EH (cell line): ENCODE data around the gene KRTAP5-2.

Experiments used
- DNase-seq: peaks from one replicate; pipeline ENCODE4 v3.0.0-alpha.2; 2015; ENCODE audit warnings: low read depth

Gene KRTAP5-2

DNA sequence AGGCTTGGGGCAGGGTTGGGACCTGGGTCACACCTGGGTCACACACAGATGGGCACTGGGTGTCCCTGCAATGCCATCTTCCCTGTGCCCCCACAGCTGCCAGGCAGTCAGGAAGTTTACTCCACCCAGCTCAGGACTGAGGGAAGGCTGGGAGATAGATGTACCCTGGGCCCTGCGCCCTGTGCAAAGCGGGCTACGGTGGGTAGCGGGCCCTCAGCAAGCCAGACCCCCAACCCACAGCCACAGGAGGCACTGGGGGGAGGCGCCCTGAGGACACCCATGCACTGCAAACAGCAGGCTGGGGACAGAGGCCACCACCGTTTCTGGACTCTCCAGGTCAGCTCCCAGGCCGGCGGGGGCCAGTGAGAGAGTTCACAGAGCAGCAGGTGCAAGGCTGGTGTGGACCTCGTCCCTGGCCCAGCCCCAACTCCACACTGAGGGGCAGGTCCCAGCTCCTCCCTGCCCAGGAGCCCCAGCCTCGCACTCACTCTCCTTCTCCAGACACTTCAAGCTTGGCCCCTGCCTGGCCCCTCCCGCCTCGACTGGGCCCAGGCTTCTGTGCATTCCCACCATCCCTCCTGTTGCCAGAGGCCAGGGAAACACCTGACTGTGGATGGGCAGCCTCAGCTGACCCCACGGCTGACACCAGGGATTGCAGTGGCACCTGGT is 30.9 kb downstream of the KRTAP5-2 start:
- DNase-seq = no peak

- DNase-seq = no peak
Observed at GRCh38 chr11:1566381-1567051, 31.6 kb downstream of the KRTAP5-2 start.

DNA sequence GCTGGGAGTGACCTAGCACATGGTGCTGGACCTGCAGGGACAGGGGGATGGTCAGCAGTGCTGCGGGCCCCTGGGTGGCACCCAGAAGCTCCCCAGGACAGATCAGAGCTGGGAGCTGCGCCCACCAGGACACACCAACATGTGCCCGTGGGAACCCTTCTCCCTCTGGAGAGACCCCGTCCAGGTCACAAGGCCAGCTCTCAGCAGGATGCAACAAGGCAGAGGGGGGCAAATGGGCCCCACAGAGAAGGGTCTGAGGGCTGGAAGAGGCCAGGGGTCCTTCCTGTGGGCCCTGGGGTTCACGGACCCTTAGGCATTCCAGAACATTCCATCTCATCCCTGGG is 32.2 kb downstream of the KRTAP5-2 start:
- DNase-seq = no peak

DNA sequence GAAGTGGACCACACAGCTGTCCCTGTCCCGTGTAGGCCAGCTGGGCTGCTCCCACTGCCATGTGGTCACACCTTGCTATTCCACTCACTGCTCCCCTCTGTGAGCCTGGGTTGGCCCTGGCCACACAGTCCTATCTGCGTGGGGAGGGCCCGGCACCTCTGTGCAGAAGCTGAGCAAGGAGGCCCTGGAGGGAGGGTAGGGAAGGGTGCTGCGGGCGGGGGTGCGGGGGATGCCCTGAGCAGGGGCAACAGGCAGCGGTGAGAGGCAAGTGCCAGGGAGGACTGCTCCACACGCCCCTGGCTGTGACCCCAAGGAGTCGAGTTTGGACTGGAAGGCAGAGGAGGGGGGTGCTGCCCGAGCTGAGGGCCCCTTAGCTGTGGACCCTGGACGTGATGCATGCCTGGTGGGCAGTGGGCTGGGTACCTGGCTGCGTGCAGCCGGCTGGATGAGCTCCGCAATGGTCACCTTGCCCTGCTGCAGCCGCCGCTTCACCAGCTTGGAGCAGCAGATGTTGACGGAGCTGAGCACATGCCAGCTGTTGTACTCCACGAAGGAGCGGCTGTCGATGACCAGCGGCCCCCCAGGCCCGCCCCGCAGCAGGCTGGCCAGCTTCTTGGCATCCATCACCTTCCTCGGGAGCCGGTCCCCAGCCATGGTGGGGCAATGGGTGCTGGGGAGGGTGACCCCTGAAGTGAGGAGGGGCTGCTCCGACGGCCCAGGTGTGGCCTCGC is 32.8 kb downstream of the KRTAP5-2 start:
- no peak for DNase-seq

GRCh38 chr11:1564535-1565172 is 33.4 kb downstream of the KRTAP5-2 start:
- peak; percentile 95 for DNase-seq

- DNase-seq = no peak
Observed at GRCh38 chr11:1563697-1564534, 34.2 kb downstream of the KRTAP5-2 start.

GRCh38 chr11:1563149-1563638 is 34.9 kb downstream of the KRTAP5-2 start:
- no peak for DNase-seq

DNA sequence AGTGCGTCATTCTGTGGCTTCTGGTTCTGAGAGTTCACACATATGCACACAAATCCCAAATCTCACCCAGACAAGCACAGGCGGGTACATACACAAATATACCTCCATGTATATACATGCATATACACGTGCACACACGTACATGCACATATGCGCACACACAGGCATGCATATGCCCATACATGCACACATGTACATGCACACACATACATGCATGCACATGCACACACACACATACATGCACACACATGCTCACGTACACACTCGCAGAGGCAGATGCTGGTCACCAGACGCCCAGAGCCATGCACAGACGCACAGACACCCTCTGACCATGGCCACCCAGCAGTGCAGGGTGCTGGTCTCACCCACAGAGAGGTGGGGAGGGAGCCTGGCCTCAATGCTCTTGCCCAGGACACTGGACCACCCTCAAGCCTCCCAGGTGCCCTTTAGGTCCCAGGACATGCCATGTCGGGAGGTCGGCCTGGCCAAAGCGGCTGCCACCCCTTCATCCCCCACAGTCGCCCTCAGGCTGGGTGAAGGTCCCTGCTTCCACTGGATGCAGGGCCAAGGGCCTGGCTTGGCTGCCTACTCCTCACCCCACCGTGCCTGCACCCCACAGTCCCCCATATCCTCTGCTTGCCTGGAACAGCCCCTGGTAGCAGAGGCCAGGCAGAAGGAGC is 35.5 kb downstream of the KRTAP5-2 start:
- no peak for DNase-seq

GRCh38 chr11:1561955-1562354 is 36.1 kb downstream of the KRTAP5-2 start:
- DNase-seq = no peak

DNA sequence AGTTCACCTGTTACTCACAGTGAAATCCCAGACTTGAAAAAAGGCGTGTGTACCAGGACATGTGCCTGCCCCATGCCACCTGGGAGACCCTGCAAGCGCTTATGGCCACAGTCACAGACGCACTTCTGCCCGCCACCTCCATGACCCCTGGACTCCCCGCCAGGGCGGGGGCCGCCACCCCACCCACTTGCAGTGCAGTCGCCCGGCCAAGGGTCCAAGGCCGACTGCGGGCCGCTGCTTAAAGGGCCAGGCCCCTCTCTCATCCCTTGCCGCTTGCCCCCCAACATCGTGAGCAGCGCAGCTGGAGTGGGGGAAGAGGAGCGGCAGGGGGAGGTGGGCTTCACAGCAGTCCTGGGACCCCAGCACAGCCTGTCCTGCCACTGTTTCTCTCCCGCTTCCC is 36.8 kb downstream of the KRTAP5-2 start:
- no peak for DNase-seq

DNA sequence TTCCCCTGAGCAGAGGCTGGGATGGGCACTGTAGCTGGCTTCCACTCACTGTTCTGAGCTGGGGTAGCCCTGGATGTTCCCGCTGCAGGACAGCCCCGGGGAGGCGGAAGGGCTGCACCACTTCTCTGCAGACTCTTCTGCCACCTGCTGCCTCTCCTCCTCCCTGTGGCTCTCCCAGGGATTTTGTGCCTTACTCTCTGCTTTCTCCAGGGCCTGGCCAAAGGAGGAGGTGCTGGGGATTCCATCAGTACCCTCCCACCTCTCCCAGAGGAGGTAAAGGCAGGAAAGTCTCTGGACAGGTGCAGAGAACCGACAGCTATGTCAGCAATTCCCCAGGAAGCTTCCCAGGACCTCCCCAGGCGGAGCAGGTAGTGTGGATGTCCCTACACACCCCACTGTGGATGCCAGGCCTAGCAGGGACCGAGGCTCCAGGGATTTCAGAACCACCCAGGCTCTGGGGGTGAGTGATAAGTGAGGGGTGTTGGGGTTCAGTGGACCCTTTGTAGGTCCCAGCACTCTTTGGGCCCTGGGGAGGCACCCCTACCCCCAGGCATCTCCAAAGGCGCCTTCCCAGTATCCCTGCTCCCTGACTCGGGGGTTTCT is 37.3 kb downstream of the KRTAP5-2 start:
- DNase-seq = no peak

DNA sequence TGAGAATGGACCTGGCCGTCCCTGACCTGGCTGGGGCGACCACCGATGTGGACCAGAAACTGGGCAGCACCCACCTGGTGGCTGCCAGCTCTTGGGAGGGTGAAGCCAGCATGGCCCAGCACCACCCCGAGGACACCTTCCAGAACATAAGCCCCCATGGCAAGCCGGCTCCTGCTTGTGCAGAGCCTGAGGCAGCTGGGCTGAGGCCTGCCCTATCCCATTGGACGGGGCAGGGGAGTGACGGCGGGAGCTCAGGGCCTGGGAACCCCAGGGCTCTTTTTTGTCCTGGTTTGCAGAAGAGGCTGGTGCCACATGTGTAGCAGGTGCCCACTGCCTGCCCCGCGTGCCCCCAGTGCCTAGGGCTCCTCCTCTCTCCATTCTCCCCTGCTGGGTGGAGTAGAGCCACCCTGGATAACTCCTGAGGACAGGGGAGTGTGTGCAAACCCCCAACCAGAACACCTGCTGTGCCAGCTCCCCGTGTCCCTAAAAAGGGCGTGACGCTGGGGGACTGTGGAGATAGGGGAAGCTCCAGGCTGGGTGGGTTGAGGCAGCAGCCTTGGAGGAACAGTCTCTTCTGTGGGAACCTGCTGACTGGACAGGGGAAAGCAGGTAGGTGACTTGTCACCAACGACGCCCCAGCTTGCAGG is 38.0 kb downstream of the KRTAP5-2 start:
- DNase-seq = no peak

DNA sequence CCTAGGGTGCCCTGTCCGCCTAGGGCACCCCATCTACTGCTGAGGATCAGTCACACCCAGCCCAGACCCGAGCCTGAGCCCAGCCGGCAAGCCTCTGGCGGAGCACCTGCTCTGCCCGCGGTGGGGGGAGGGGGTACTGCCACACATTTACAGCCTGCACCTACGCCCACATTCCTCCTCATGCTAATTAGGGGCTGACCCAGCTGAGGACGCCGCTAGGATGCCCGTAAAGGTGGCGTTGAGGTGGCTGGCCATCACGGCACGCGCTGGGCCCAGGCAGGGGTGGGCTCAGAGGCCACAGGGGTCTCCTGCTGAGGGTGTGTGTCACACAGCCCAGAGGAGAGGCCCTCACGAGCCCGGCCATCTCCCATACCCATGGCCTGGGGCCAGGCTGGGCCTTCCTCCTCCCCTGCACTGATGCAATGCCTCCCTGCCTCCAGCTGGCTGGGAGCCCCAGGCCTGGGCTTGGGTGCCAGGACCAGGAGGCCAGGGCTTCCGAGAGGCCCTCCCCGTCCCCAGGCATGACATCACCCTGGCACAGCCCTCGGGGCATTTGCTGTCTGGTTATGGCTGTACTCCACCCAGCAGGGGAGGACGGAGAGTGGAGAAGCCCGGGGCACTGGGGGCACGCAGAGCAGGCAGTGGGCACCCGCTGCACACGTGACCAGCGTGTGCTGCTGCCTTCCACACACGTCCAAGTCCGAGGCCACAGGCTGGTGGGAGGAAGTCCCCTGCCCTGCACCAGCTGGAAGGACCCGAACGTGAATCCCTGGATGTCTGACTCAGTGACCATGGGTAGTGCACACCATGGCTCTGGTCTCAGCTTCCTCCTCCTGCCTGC is 38.8 kb downstream of the KRTAP5-2 start:
- DNase-seq = peak; percentile 93

DNA sequence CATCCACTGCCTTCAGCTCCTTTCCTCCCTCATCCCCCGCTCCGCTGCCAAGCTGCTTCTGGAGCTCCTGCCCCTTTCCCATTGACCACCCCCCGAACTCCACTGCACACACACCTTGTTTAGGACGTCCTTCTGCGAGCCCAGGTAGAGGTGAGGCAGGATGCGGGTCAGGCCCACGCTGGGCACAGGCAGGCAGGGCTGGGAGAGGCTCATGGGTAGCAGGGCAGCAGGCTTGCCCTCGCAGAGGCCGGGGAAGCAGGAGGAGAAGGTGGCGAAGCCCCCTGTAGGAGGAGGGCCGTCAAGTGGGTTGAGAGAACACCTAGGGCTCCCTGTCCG is 39.4 kb downstream of the KRTAP5-2 start:
- DNase-seq = no peak

DNA sequence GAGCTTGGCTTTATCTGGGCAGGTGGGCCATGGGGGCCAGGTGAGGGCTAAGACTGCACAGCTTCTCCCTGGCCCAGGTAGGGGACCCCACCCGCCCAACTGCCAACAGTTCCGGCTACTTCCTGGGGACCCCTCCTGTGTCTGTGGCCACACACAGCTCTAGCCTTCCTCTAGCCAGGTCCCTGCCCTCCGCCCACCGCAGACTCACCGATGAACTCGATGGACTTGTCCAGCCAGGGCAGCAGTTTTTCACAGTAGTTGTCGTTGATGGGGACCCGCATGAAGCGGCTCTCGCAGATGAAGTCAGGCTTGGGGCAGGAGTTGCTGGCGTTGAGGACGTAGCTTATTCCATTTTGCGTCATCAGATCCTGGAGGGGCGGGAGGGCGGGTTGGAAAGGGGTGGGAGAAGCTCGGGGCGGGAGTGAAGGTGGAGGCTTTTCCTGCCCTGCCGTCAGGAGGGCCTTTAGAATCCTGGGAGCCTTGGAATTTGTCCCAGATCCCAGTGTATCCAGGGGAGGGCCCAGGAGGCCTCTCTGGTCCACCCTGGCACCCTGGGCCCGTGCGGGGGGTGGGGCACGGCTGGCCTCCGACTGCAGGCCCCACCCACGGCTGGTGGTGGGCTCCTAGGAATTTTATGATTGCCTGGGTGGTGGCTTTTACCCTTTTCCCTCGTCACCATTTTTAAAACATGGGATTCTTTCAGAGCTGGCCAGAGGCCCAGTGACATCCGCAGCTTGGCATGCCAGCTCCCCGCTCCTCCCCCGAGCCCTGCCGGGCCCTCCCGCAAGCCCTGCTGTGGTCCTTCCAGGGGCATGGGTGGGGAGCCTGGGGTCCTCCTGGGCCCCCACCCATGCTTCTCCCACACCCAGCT is 40.0 kb downstream of the KRTAP5-2 start:
- peak; percentile 95 for DNase-seq

DNA sequence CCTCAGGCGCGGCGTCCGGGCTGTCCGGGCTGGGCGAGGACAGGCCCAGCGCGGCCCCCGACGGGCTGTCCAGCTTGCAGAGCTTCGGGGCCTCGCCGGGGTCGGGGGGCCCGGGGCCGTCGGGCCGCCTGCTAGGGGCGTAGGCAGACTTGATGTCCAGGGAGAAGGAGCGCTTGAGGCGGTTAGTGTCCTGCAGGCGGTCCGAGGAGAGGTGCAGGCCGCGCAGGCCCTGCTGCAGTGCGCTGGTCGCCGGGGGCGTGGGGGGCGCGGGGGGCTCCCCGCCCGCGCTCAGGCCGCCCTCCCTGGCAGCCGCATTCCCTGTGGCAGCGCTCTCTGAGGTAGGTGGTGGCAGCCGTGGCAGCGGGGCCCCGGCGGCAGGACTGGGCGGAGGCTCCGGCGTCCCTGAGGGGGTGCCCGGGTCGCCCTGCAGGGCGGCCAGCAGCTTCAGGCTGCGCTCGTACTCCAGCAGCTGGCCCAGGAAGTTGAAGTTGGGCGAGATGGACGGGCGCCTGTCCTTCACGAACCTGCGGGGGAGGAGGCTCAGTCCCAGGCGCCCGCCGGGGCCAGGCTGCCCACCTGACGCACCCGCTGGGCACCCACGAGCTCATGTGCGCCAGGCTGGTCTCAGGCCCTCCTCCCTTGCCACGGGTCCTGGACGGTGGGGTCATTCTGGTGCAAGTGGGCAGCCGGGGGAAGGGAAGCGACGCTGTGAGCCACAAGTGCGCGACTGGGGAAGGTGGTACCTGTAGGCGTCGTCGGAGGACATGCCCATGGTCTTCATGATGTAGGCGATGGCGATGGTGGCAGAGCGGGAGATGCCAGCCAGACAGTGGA is 40.8 kb downstream of the KRTAP5-2 start:
- DNase-seq = no peak

- DNase-seq = no peak
Observed at GRCh38 chr11:1556278-1556902, 41.7 kb downstream of the KRTAP5-2 start.
